Inflammatory macrophage (primary cell): ENCODE measurements around the gene PARD3B.
A peak's percentile ranks its signal among the peaks of the same experiment; 100 is the strongest.

Experiments used
- DNase-seq, 2 donors: peaks; one replicate each; pipeline ENCODE4 v3.0.0-alpha.2; 2020 to 2022

Gene PARD3B

GRCh38 chr2:205636549-205637319 lies 1091.5 kb downstream of the PARD3B start:
- no peak for DNase-seq

GRCh38 chr2:205637320-205637602 lies 1092.0 kb downstream of the PARD3B start:
- no peak for DNase-seq

GRCh38 chr2:205637779-205638503 lies 1092.7 kb downstream of the PARD3B start:
- no peak for DNase-seq

GRCh38 chr2:205640716-205641115 lies 1095.4 kb downstream of the PARD3B start:
- peak; percentile 43 to 56 for DNase-seq

- no peak for DNase-seq
These were observed 1097.5 kb downstream of the PARD3B start for GRCh38 chr2:205642599-205643356.

- DNase-seq, result no peak
These were observed 1098.2 kb downstream of the PARD3B start for GRCh38 chr2:205643391-205643885.

- no peak for DNase-seq
These were observed 1098.7 kb downstream of the PARD3B start for GRCh38 chr2:205644018-205644417.

- DNase-seq, result peak in 1 of 2 donors; percentile 36
These were observed 1101.4 kb downstream of the PARD3B start for GRCh38 chr2:205646680-205647079.

- DNase-seq, result no peak
These were observed 1105.2 kb downstream of the PARD3B start for GRCh38 chr2:205650450-205650849.

GRCh38 chr2:205650931-205651330 lies 1105.7 kb downstream of the PARD3B start:
- no peak for DNase-seq

GRCh38 chr2:205651719-205652118 lies 1106.4 kb downstream of the PARD3B start:
- no peak for DNase-seq

- no peak for DNase-seq
These were observed 1109.8 kb downstream of the PARD3B start for GRCh38 chr2:205654878-205655605.

GRCh38 chr2:205655779-205656456 lies 1110.6 kb downstream of the PARD3B start:
- DNase-seq, result no peak

GRCh38 chr2:205656461-205656860 lies 1111.2 kb downstream of the PARD3B start:
- DNase-seq, result no peak

- no peak for DNase-seq
These were observed 1111.7 kb downstream of the PARD3B start for GRCh38 chr2:205656941-205657340.

- no peak for DNase-seq
These were observed 1112.3 kb downstream of the PARD3B start for GRCh38 chr2:205657579-205657978.

GRCh38 chr2:205658068-205658467 lies 1112.8 kb downstream of the PARD3B start:
- no peak for DNase-seq

- DNase-seq, result no peak
These were observed 1113.3 kb downstream of the PARD3B start for GRCh38 chr2:205658572-205658971.

- DNase-seq, result no peak
These were observed 1114.6 kb downstream of the PARD3B start for GRCh38 chr2:205659922-205660321.

- peak in 1 of 2 donors; percentile 34 for DNase-seq
These were observed 1115.3 kb downstream of the PARD3B start for GRCh38 chr2:205660521-205661124.

- DNase-seq, result no peak
These were observed 1116.0 kb downstream of the PARD3B start for GRCh38 chr2:205661281-205661680.
